ENCODE data around the gene CARNS1.
"Not testable (repeated sequence)": the region's sequence is repeated elsewhere in the genome, so short reads cannot be mapped to it uniquely, and the experiment has no call there.

CARNS1 gene

DNA sequence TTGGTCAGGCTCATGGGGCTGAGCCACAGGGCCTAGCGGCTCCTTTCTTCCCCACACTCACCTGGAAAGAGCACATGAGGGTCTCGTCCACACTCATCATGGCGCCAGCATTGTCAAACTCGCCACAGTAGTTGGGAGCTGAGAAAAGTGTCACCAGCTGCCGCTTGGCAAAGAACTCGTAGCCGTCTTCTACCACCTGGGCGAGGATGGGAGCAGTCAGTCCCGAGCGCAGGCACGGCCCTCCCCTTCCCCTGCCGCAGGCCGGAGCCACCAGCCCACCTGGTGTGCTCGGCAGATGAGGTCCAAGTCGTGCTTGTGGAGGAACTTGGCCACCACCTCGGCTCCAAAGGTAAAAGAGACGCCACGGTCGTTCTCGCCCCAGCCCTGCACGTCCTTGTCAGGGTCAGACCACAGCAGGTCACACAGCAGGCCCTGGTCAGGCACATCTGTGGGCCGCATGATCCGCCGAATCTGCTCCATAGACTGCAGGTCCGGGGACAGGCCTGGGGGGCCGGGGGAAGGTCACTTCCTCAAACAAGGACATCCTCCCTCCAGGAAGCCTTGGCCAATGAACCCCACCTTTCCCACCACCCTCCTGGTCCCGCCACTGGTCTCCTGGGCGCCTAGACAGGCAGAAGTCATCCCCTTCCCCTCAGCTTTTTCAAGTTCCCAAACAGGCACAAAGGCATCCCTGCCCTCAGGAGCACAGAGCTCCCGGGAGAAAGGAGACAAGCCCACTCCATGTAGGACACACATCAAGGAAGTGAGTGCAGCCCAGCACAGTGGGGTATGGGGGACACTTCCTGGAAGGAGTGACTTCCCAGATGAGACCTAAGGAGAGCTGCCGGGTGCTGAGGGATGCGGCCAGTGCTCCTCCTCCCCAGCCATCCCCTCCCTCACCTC lies 16.6 kb upstream of the CARNS1 start:
- no peak for DNase-seq (ENCODE audit: low read depth, low spot score)
- Histone ChIP-seq H3K36me3 (ENCODE audit: insufficient read depth, insufficient read length, low read length) (peaks cover 62% of the 10 kb centered on the region), H3K4me3 (ENCODE audit: insufficient read length, low read depth) (no peak overlapping the region), H3K9ac (ENCODE audit: insufficient read length, low read depth) (peak overlapping the region; percentile 17), H3K4me1 (ENCODE audit: insufficient read depth, insufficient read length) (peaks cover 26% of the 10 kb centered on the region), H3K9me3 (ENCODE audit: insufficient read depth, low read length) (no peaks in the 10 kb centered on the region), H3K27me3 (ENCODE audit: insufficient read depth, insufficient read length) (no peaks in the 10 kb centered on the region)
- TF ChIP-seq ZNF274 (IDR thresholded peaks at IDR 0.05; ENCODE audit: low read depth, low read length): no peak
- no peak for TF ChIP-seq SUZ12 (IDR thresholded peaks at IDR 0.05; ENCODE audit: extremely low read depth, insufficient read depth, insufficient read length)
- TF ChIP-seq YY1 (IDR thresholded peaks at IDR 0.05; ENCODE audit: insufficient read depth, insufficient read length): no peak

DNA sequence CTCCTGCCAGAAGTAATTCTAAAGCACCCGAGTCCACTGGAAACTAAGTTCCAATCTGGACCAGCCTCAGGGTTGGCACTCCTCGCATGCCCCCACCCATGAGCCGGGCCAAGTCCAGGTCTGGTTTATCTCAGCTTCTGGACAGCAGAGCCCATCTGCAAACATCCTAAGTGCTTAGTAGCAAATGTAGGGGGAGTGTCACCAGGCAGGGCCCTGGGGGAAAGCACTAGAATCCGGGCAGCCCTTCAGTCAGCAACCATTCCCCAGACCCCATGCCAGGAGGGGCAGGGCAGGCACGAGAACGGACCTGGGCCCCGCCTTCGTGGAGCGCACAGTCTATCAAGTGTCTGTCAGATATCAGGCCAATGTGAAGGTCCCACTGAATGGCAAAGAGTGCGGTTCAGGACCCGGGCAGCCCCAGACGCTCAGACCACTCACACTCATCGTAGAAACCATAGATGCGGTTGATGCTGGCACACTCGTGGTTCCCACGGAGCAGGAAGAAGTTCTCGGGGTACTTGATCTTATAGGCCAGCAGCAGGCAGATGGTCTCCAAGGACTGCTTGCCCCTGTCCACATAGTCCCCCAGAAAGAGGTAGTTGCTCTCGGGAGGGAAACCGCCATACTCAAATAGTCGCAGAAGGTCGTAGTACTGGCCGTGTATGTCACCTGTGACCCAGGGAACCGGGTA lies 15.1 kb upstream of the CARNS1 start:
- TF ChIP-seq YY1 (IDR thresholded peaks at IDR 0.05; ENCODE audit: insufficient read depth, insufficient read length): no peak
- no peak for TF ChIP-seq ZNF274 (IDR thresholded peaks at IDR 0.05; ENCODE audit: low read depth, low read length)
- no peak for TF ChIP-seq SUZ12 (IDR thresholded peaks at IDR 0.05; ENCODE audit: extremely low read depth, insufficient read depth, insufficient read length)
- Histone ChIP-seq H3K9ac (ENCODE audit: insufficient read length, low read depth) (peak overlapping the region; percentile 99), H3K9me3 (ENCODE audit: insufficient read depth, low read length) (no peaks in the 10 kb centered on the region), H3K4me3 (ENCODE audit: insufficient read length, low read depth) (peak overlapping the region; percentile 89), H3K36me3 (ENCODE audit: insufficient read depth, insufficient read length, low read length) (peaks cover 52% of the 10 kb centered on the region), H3K4me1 (ENCODE audit: insufficient read depth, insufficient read length) (peaks cover 31% of the 10 kb centered on the region), H3K27me3 (ENCODE audit: insufficient read depth, insufficient read length) (peaks cover 11% of the 10 kb centered on the region)
- no peak for DNase-seq (ENCODE audit: low read depth, low spot score)

DNA sequence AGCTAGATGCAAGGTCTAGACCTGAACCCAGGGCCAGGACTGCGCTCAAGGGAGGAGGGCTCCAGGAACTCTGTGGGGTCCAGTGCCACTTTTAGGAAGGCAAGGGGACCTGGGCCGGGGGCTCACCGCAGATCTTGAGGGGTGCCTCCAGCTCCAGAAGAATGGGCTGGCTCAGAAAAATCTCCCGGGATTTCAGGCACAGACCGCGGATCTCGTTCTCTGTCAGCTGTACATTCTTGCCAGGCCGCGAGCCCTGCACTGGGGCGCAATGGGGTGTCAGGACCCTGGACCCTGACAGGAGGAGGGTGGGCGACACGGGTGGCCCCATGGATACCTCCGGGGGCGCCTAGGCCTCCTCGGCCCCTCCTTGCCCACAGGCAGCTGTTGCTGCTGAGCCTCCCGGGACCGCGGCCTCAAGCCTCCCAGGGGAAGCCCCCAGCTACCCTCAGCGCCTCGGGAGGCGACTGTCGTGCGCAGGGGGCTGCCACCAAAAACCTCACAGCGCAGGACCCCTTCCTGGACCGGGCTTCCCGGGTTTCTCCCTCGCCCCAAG lies 14.5 kb upstream of the CARNS1 start:
- peak overlapping the region; percentile 99 for H3K9ac ChIP-seq (ENCODE audit: insufficient read length, low read depth)
- TF ChIP-seq ZNF274 (IDR thresholded peaks at IDR 0.05; ENCODE audit: low read depth, low read length) (no peak), YY1 (IDR thresholded peaks at IDR 0.05; ENCODE audit: insufficient read depth, insufficient read length) (no peak), SUZ12 (IDR thresholded peaks at IDR 0.05; ENCODE audit: extremely low read depth, insufficient read depth, insufficient read length) (no peak)
- H3K4me1 ChIP-seq (ENCODE audit: insufficient read depth, insufficient read length): peaks cover 31% of the 10 kb centered on the region
- peaks cover 15% of the 10 kb centered on the region for H3K27me3 ChIP-seq (ENCODE audit: insufficient read depth, insufficient read length)
- no peak for DNase-seq (ENCODE audit: low read depth, low spot score)
- H3K4me3 ChIP-seq (ENCODE audit: insufficient read length, low read depth): peak overlapping the region; percentile 89
- H3K9me3 ChIP-seq (ENCODE audit: insufficient read depth, low read length): no peaks in the 10 kb centered on the region
- H3K36me3 ChIP-seq (ENCODE audit: insufficient read depth, insufficient read length, low read length): peaks cover 46% of the 10 kb centered on the region

DNA sequence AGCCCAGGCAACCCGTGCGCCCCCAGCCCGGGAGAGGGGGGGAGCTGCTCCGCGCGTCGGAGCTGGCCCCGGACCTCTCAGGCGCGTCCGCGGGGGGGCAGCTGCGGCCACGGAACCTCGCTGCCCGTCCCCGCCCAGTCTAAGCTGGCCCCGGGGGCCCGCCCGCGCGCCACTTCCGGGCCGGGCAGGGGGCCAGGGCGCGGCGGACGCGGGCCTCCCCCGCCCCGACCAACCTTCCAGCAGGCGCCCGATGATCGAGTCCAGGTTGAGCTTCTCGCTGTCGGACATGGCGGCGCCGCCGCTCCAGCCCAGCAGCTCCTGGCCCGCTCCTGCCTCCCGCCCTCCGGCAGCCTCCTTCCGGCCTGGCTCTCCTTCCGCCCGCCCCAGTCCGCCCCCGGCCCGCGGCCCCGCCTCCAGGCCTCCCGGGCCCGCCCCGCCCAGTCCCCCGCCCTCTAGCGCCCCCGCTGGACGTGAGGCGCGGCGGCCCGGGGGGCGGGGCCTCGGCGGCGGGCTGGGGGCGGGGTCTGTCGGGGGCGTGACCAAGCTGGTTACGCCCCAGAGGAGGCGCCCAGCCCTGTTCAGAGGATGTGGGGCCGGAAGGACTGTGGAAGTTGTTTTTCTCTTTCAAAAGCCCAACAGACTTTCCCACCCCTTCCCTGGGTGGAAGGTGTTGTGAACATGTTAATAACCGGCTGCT lies 13.8 kb upstream of the CARNS1 start, which contains the start of gene PPP1CA:
Gene PPP1CA (minus strand): TSS at position 364 of the 697 bp plus-strand sequence. CDS start 76 bp downstream, at position 288.
- H3K9ac ChIP-seq (ENCODE audit: insufficient read length, low read depth): peak within 1 kb of the TSS; percentile 99
- H3K36me3 ChIP-seq (ENCODE audit: insufficient read depth, insufficient read length, low read length): peaks cover 40% of the 10 kb centered on the region
- H3K4me1 ChIP-seq (ENCODE audit: insufficient read depth, insufficient read length): peaks cover 28% of the 10 kb centered on the region
- DNase-seq (ENCODE audit: low read depth, low spot score): peak; percentile 89
- peak within 1 kb of the TSS; percentile 89 for H3K4me3 ChIP-seq (ENCODE audit: insufficient read length, low read depth)
- H3K27me3 ChIP-seq (ENCODE audit: insufficient read depth, insufficient read length): peaks cover 16% of the 10 kb centered on the region
- no peak for TF ChIP-seq SUZ12 (IDR thresholded peaks at IDR 0.05; ENCODE audit: extremely low read depth, insufficient read depth, insufficient read length)
- TF ChIP-seq ZNF274 (IDR thresholded peaks at IDR 0.05; ENCODE audit: low read depth, low read length): no peak
- TF ChIP-seq YY1 (IDR thresholded peaks at IDR 0.05; ENCODE audit: insufficient read depth, insufficient read length): no peak
- H3K9me3 ChIP-seq (ENCODE audit: insufficient read depth, low read length): no peaks in the 10 kb centered on the region

DNA sequence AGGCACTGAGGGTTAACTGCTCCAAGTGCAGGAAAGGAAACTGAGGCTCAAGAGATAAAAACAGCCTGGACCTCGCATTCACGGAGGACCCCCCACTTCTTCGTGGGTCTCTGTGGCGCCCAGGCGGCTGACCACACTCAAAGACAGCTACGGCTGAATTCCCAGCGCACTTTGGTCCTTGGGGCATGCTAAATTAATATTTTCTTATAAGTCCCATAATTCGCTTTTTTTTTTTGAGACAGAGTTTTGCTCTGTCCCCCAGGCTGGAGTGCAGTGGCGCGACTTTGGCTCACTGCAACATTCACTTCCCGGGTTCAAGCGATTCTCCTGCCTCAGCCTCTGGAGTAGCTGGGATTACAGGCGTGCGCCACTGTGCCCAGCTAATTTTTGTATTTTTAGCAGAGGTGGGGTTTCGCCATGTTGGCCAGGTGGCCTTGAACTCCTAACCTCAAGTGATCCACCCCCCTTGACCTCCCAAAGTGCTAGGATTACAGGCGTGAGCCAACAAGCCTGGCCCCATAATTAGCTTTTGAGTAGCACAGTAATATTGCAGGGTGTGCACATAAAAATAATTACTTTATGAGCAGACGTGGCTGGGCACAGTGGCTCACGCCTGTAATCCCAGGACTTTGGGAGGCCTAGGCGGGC lies 13.2 kb upstream of the CARNS1 start:
- not testable (repeated sequence) for DNase-seq (ENCODE audit: low read depth, low spot score); H3K4me3 ChIP-seq (ENCODE audit: insufficient read length, low read depth); H3K9me3 ChIP-seq (ENCODE audit: insufficient read depth, low read length)
- H3K36me3 ChIP-seq (ENCODE audit: insufficient read depth, insufficient read length, low read length): peaks cover 33% of the 10 kb centered on the region
- H3K9ac ChIP-seq (ENCODE audit: insufficient read length, low read depth): peak overlapping the region; percentile 79
- H3K4me1 ChIP-seq (ENCODE audit: insufficient read depth, insufficient read length): peaks cover 28% of the 10 kb centered on the region
- H3K27me3 ChIP-seq (ENCODE audit: insufficient read depth, insufficient read length): peaks cover 22% of the 10 kb centered on the region

DNA sequence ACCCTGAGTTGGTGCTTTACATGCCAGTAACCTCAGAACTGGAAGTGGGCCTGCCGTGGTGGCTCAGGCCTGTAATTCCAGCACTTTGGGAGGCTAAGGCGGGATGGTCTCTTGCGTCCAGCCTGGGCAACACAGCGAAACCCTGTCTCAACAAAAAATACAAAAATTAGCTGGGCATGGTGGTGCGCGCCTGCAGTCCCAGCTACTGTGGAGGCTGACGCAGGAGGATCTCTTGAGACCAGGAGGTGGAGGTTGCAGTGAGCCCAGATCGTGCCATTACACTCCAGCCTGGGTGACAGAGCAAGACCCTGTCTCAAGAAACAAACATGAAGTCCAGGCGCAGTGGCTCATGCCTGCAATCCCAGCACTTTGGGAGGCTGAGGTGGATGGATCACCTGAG lies 12.4 kb upstream of the CARNS1 start:
- H3K27me3 ChIP-seq (ENCODE audit: insufficient read depth, insufficient read length): peaks cover 30% of the 10 kb centered on the region
- peaks cover 25% of the 10 kb centered on the region for H3K36me3 ChIP-seq (ENCODE audit: insufficient read depth, insufficient read length, low read length)
- peak overlapping the region; percentile 14 for H3K9ac ChIP-seq (ENCODE audit: insufficient read length, low read depth)
- H3K4me1 ChIP-seq (ENCODE audit: insufficient read depth, insufficient read length): peaks cover 26% of the 10 kb centered on the region
- H3K9me3 ChIP-seq (ENCODE audit: insufficient read depth, low read length); H3K4me3 ChIP-seq (ENCODE audit: insufficient read length, low read depth); DNase-seq (ENCODE audit: low read depth, low spot score): not testable (repeated sequence)
